OCI-LY3 (cell line): ENCODE measurements around the gene PRKX.
"Not testable (repeated sequence)": the region's sequence is repeated elsewhere in the genome, so short reads cannot be mapped to it uniquely, and the experiment has no call there.

Experiments
- CTCF ChIP-seq: fragments of 200-600, 300-600 bp; sonication (generic); IDR thresholded peaks from 2 replicates; pipeline ENCODE4 v1.5.1; 2014; ENCODE audit warnings: antibody characterized with exemption, low read length, low read depth
- EZH2phosphoT487 ChIP-seq: fragments of 200-600 bp; shearing (Covaris generic); IDR thresholded peaks from 2 replicates; pipeline ENCODE4 v1.6.1; 2018; ENCODE audit warnings: antibody characterized with exemption, mixed run types, low read depth

GRCh38 chrX:3732326-3733042, 19.0 kb upstream of the PRKX start:
- not testable (repeated sequence) for TF ChIP-seq CTCF, EZH2phosphoT487
